ENCODE results near the gene SIT1. TPM values are rescaled to one million over a fixed set of nuclear protein-coding genes. Genes with fewer than 3 reads are reported as not detected.

Gene SIT1
- polyA plus RNA-seq, 1 donor (not counting 4 experiments of a cell fraction or from before 2014, with no cell fraction given): not detected

- Histone ChIP-seq H3K4me1 (ENCODE audit: control insufficient read depth, extremely low read depth, insufficient read depth, low read length) (no peaks in the 10 kb centered on the region), H3K9me3 (ENCODE audit: control insufficient read depth, low read depth, low read length) (no peaks in the 10 kb centered on the region), H3K9ac (ENCODE audit: control insufficient read depth, extremely low read depth, insufficient read depth, low read length) (no peak overlapping the region), H3K9me1 (ENCODE audit: control insufficient read depth, extremely low read depth, insufficient read depth, low read length) (no peaks in the 10 kb centered on the region), H4K20me1 (ENCODE audit: control insufficient read depth, extremely low read depth, insufficient read depth, low read length) (no peaks in the 10 kb centered on the region), H3K4me3 (ENCODE audit: control insufficient read depth in 2 of 3, extremely low read depth in 1 of 3, insufficient read depth in 2 of 3, low read depth in 1 of 3, low read length in 3 of 3) (no peak overlapping the region), H2AFZ (ENCODE audit: control insufficient read depth, low read length) (no peak overlapping the region), H3K27me3 (ENCODE audit: control insufficient read depth, extremely low read depth, insufficient read depth, low read length) (no peaks in the 10 kb centered on the region), H3K4me2 (ENCODE audit: control insufficient read depth, extremely low read depth, insufficient read depth, low read depth, low read length) (no peak overlapping the region), H3K36me3 (ENCODE audit: control insufficient read depth in 2 of 2, extremely low read depth in 1 of 2, insufficient read depth in 2 of 2, low read length in 2 of 2) (peaks cover 4 to 6% of the 10 kb centered on the region in 2 experiments), H3K27ac (ENCODE audit: control insufficient read depth, insufficient read depth, low read length) (no peak overlapping the region), H3K79me2 (ENCODE audit: control insufficient read depth, insufficient read depth, low read length) (no peaks in the 10 kb centered on the region)
- TF ChIP-seq CTCF (optimal IDR thresholded peaks at IDR 0.05 in 1 of 3, IDR thresholded peaks at IDR 0.05 in 1 of 3, conservative IDR thresholded peaks at IDR 0.05 in 1 of 3; ENCODE audit: extremely low read depth in 1 of 3, insufficient read depth in 2 of 3, low read length in 3 of 3): no peak
- no peak for TF ChIP-seq EZH2 (IDR thresholded peaks at IDR 0.05; ENCODE audit: low read length)
- DNase-seq (ENCODE audit: low read depth, low spot score): no peak
- dilution Hi-C loops (cut with MboI; ENCODE audit: extremely low pct_ligation_motif_present, low sequenced_read_pairs): no loop called here
- FAIRE-seq: no peak
Observed at GRCh38 chr9:35682520-35683315, 32.0 kb upstream of the SIT1 start.

GRCh38 chr9:35682051-35682450, 31.3 kb upstream of the SIT1 start:
- no peaks in the 10 kb centered on the region for H4K20me1 ChIP-seq (ENCODE audit: control insufficient read depth, extremely low read depth, insufficient read depth, low read length)
- no peak overlapping the region for H2AFZ ChIP-seq (ENCODE audit: control insufficient read depth, low read length)
- no peak overlapping the region for H3K4me3 ChIP-seq (ENCODE audit: control insufficient read depth in 2 of 3, extremely low read depth in 1 of 3, insufficient read depth in 2 of 3, low read depth in 1 of 3, low read length in 3 of 3)
- no peak overlapping the region for H3K9ac ChIP-seq (ENCODE audit: control insufficient read depth, extremely low read depth, insufficient read depth, low read length)
- H3K4me2 ChIP-seq (ENCODE audit: control insufficient read depth, extremely low read depth, insufficient read depth, low read depth, low read length): no peak overlapping the region
- dilution Hi-C loops (cut with MboI; ENCODE audit: extremely low pct_ligation_motif_present, low sequenced_read_pairs): no loop called here
- no peaks in the 10 kb centered on the region for H3K79me2 ChIP-seq (ENCODE audit: control insufficient read depth, insufficient read depth, low read length)
- H3K27ac ChIP-seq (ENCODE audit: control insufficient read depth, insufficient read depth, low read length): no peak overlapping the region
- no peaks in the 10 kb centered on the region for H3K9me1 ChIP-seq (ENCODE audit: control insufficient read depth, extremely low read depth, insufficient read depth, low read length)
- TF ChIP-seq EZH2 (IDR thresholded peaks at IDR 0.05; ENCODE audit: low read length): no peak
- no peak for TF ChIP-seq CTCF (optimal IDR thresholded peaks at IDR 0.05 in 1 of 3, IDR thresholded peaks at IDR 0.05 in 1 of 3, conservative IDR thresholded peaks at IDR 0.05 in 1 of 3; ENCODE audit: extremely low read depth in 1 of 3, insufficient read depth in 2 of 3, low read length in 3 of 3)
- H3K36me3 ChIP-seq (ENCODE audit: control insufficient read depth in 2 of 2, extremely low read depth in 1 of 2, insufficient read depth in 2 of 2, low read length in 2 of 2): peaks cover 4 to 6% of the 10 kb centered on the region in 2 experiments
- H3K27me3 ChIP-seq (ENCODE audit: control insufficient read depth, extremely low read depth, insufficient read depth, low read length): no peaks in the 10 kb centered on the region
- no peak for DNase-seq (ENCODE audit: low read depth, low spot score)
- H3K4me1 ChIP-seq (ENCODE audit: control insufficient read depth, extremely low read depth, insufficient read depth, low read length): no peaks in the 10 kb centered on the region
- no peaks in the 10 kb centered on the region for H3K9me3 ChIP-seq (ENCODE audit: control insufficient read depth, low read depth, low read length)
- FAIRE-seq: no peak
